SK-N-SH (cell line): ENCODE data around the gene RBM4. TPM values are rescaled to one million over a fixed set of nuclear protein-coding genes. Genes with fewer than 3 reads are reported as not detected.
A peak's percentile ranks its signal among the peaks of the same experiment; 100 is the strongest.

Source experiments
- CTCF ChIP-seq: fragments of 200-600 bp; sonication (generic); IDR thresholded peaks from 2 replicates; pipeline ENCODE4 v1.6.1; 2017; ENCODE audit warnings: antibody characterized with exemption, mild to moderate bottlenecking, moderate library complexity
- EP300 ChIP-seq, 2 experiments: IDR thresholded peaks; 2 replicates each; pipeline versions ENCODE4 v1.4.0 to v1.6.1; 2012; ENCODE audit warnings: borderline replicate concordance in 1 of 2, low read depth in 1 of 2, low read length in 1 of 2
- EZH2phosphoT487 ChIP-seq: fragments of 200-600 bp; sonication (generic); IDR thresholded peaks from 2 replicates; pipeline ENCODE4 v1.6.1; 2017; ENCODE audit warnings: low read depth, mixed run types, mild to moderate bottlenecking, antibody characterized with exemption, moderate library complexity, borderline replicate concordance
- FOSL2 ChIP-seq: IDR thresholded peaks from 2 replicates; pipeline ENCODE4 v1.4.0; 2012; ENCODE audit warnings: low read depth, mild to moderate bottlenecking, moderate library complexity, borderline replicate concordance
- FOXM1 ChIP-seq: IDR thresholded peaks from 2 replicates; pipeline ENCODE4 v1.4.0; 2012; ENCODE audit warnings: low read depth, mild to moderate bottlenecking
- GATA2 ChIP-seq: sonication (generic); formaldehyde crosslinking; IDR thresholded peaks from 2 replicates; pipeline ENCODE4 v1.5.0; 2020; ENCODE audit warnings: mild to moderate bottlenecking, missing genetic modification reagents
- IRF3 ChIP-seq: fragments of 150-350 bp; IDR thresholded peaks from 2 replicates; pipeline ENCODE4 v1.6.1; 2016; ENCODE audit warnings: mild to moderate bottlenecking, low read depth, low read length
- POLR2AphosphoS5 ChIP-seq: IDR thresholded peaks from 2 replicates; pipeline ENCODE4 v1.6.1; 2012; ENCODE audit warnings: low read depth, low read length
- SIN3A ChIP-seq: IDR thresholded peaks from 2 replicates; pipeline ENCODE4 v1.6.1; 2012; ENCODE audit warnings: low read depth, mild to moderate bottlenecking, low read length, moderate library complexity, borderline replicate concordance
- SMC3 ChIP-seq: IDR thresholded peaks from 2 replicates; pipeline ENCODE4 v1.6.1; 2012; ENCODE audit warnings: low read depth, low read length, improper control_type of control experiment
- TAF1 ChIP-seq: IDR thresholded peaks from 2 replicates; pipeline ENCODE4 v1.6.1; 2012; ENCODE audit warnings: low read depth, mild to moderate bottlenecking, low read length, moderate library complexity, borderline replicate concordance
- TEAD4 ChIP-seq: IDR thresholded peaks from 2 replicates; pipeline ENCODE4 v1.4.0; 2012; ENCODE audit warnings: mild to moderate bottlenecking, borderline replicate concordance; ENCODE audit not compliant: insufficient read depth
- USF1 ChIP-seq: IDR thresholded peaks from 2 replicates; pipeline ENCODE4 v1.4.0; 2012; ENCODE audit warnings: low read depth, borderline replicate concordance
- USF2 ChIP-seq: fragments of 150-350 bp; IDR thresholded peaks from 2 replicates; pipeline ENCODE4 v1.6.1; 2017; ENCODE audit warnings: antibody characterized with exemption, low read length, low read depth, borderline replicate concordance
- YY1 ChIP-seq: IDR thresholded peaks from 2 replicates; pipeline ENCODE4 v1.4.0; 2012; ENCODE audit warnings: low read depth, mild to moderate bottlenecking
- ZBTB33 ChIP-seq: IDR thresholded peaks from 2 replicates; pipeline ENCODE4 v1.4.0; 2012; ENCODE audit warnings: low read depth, borderline replicate concordance
- polyA plus RNA-seq, 3 experiments: library from polyadenylated mRNA; depleted of rRNA; stranded (reverse); fragments of >200 nt; gene quantifications; 2 replicates each; pipeline ENCODE4 v1.2.3, GENCODE V29; 2012

RBM4 gene
- polyA plus RNA-seq, 1 of the 3 experiments (the other 2 are of a cell fraction), result 202 TPM

GRCh38 chr11:66592457-66593302 lies 45.8 kb upstream of the RBM4 start, which contains the start of the genes CCDC87 and CCS (continued):
- TF ChIP-seq USF2, result no peak
- TF ChIP-seq FOXM1, result no peak
- no peak for TF ChIP-seq ZBTB33
- TF ChIP-seq EP300 (IDR thresholded peaks at IDR 0.05; ENCODE audit: borderline replicate concordance in 1 of 2, low read depth in 1 of 2, low read length in 1 of 2), result no peak
- peak; percentile 57 for TF ChIP-seq CTCF
- no peak for TF ChIP-seq GATA2 (CRISPR knock-in tag)
- TF ChIP-seq YY1, result 0 out of 2 replicates have a peak, but pooled peaks have one; percentile 26
- no peak for TF ChIP-seq EZH2phosphoT487
- peak; percentile 69 for TF ChIP-seq TAF1
- TF ChIP-seq TEAD4, result no peak
- no peak for TF ChIP-seq USF1
- no peak for TF ChIP-seq IRF3
- no peak for TF ChIP-seq SIN3A
- TF ChIP-seq FOSL2, result no peak
- peak; percentile 99 for TF ChIP-seq POLR2AphosphoS5
- TF ChIP-seq SMC3, result no peak
